ENCODE measurements around the gene DNAJC17. TPM values are rescaled to one million over a fixed set of nuclear protein-coding genes. Genes with fewer than 3 reads are reported as not detected.
A peak's percentile ranks its signal among the peaks of the same experiment; 100 is the strongest.

Gene DNAJC17
- total and polyA plus RNA-seq, 2 experiments from 2014 or later = 36.5 to 53.9 TPM

DNA sequence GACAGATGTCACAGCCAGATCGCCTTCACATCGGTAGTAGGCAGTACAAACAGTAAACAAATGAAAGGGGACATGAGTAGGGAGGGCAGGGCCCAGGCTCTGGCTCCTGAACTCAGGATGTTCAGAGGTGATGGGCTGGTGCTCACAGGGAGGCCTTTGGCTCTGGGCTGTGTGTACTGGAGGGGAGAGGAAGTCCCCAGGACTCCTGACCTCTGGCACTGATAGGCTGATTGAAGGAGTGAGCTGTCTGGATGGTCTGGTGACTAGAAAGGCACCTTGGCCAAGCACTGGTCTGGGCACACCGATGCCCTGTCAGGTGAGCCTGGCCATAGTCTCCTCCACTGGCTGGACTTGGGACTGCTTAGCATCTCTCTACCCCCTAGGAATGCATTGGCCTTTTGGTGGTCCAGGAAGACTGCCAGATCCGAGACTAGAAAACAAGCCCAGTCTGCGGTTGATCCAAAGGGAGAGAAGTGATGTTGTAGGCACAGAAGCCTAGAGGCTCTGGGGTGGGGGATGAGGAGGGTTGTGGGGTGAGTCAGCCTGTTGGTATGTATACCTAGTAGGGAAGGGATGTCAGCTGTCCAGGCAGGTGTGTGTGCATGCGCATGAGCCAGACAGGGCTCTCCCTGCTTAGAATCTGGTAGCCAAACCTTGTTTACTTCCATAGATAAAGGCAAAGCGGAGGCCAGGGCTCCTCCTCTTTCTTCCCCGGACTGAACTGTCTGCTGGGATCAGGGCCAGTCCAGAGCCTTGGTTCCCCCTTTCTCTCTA lies 38.4 kb upstream of the DNAJC17 start:
- WGBS (ENCODE audit: low lambda C conversion rate, missing lambda C conversion rate) = 60% methylated on average over 8 of the region's 8 CpGs
- Histone ChIP-seq H3K4me3 (peak overlapping the region; percentile 69), H3K4me2 (peak overlapping the region; percentile 90), H2AFZ (no peak overlapping the region), H4K20me1 (ENCODE audit: insufficient read depth, poor library complexity, severe bottlenecking) (no peaks in the 10 kb centered on the region), H3K4me1 (ENCODE audit: insufficient read depth) (peaks cover 8% of the 10 kb centered on the region), H3K27me3 (no peaks in the 10 kb centered on the region), H3K36me3 (replicated peaks; ENCODE audit: insufficient read depth, low read depth) (no peaks in the 10 kb centered on the region), H3K79me2 (peaks cover 64% of the 10 kb centered on the region), H3K27ac (peak overlapping the region; percentile 97), H3K9me3 (ENCODE audit: low read depth) (no peaks in the 10 kb centered on the region), H3K9me2 (replicated peaks; ENCODE audit: insufficient read depth) (no peaks in the 10 kb centered on the region)
- TF ChIP-seq, protein P1, sequence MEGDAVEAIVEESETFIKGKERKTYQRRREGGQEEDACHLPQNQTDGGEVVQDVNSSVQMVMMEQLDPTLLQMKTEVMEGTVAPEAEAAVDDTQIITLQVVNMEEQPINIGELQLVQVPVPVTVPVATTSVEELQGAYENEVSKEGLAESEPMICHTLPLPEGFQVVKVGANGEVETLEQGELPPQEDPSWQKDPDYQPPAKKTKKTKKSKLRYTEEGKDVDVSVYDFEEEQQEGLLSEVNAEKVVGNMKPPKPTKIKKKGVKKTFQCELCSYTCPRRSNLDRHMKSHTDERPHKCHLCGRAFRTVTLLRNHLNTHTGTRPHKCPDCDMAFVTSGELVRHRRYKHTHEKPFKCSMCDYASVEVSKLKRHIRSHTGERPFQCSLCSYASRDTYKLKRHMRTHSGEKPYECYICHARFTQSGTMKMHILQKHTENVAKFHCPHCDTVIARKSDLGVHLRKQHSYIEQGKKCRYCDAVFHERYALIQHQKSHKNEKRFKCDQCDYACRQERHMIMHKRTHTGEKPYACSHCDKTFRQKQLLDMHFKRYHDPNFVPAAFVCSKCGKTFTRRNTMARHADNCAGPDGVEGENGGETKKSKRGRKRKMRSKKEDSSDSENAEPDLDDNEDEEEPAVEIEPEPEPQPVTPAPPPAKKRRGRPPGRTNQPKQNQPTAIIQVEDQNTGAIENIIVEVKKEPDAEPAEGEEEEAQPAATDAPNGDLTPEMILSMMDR (IDR thresholded peaks at IDR 0.05; ENCODE audit: poor library complexity) = no peak
- TF ChIP-seq EZH2 (IDR thresholded peaks at IDR 0.05; ENCODE audit: borderline replicate concordance) (no peak), EZH2phosphoT487 (IDR thresholded peaks at IDR 0.05; ENCODE audit: low read depth, severe bottlenecking, unreplicated experiment) (no peak)
- peak; percentile 93 for DNase-seq (ENCODE audit: low spot score)

DNA sequence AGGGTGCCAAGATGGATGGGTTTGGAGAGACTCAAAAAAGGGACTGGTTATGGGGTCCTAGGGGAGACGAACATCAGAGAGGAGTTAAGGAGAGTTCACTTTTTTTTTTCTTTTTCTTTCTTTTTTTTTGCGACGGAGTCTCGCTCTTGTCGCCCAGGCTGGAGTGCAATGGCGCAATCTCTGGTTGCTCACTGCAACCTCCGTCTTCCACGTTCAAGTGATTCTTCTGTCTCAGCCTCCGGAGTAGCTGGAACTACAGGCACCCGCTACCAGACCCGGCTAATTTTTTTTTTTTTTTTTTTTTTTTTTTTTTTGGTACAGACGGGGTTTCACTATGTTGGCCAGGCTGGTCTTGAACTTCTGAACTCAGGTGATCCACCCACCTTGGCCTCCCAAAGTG lies 37.8 kb upstream of the DNAJC17 start:
- Histone ChIP-seq H3K9me3 (ENCODE audit: low read depth) (no peaks in the 10 kb centered on the region), H3K4me1 (ENCODE audit: insufficient read depth) (peaks cover 8% of the 10 kb centered on the region), H3K27ac (peak overlapping the region; percentile 96), H3K4me2 (peak overlapping the region; percentile 90), H3K9me2 (replicated peaks; ENCODE audit: insufficient read depth) (no peaks in the 10 kb centered on the region), H2AFZ (peak overlapping the region; percentile 83), H3K79me2 (peaks cover 58% of the 10 kb centered on the region), H4K20me1 (ENCODE audit: insufficient read depth, poor library complexity, severe bottlenecking) (no peaks in the 10 kb centered on the region), H3K36me3 (replicated peaks; ENCODE audit: insufficient read depth, low read depth) (no peaks in the 10 kb centered on the region), H3K4me3 (peak overlapping the region; percentile 69), H3K27me3 (no peaks in the 10 kb centered on the region)
- 42% methylated on average over 12 of the region's 12 CpGs for WGBS (ENCODE audit: low lambda C conversion rate, missing lambda C conversion rate)
- peak; percentile 4 for DNase-seq (ENCODE audit: low spot score)
- TF ChIP-seq EZH2 (IDR thresholded peaks at IDR 0.05; ENCODE audit: borderline replicate concordance) (no peak), EZH2phosphoT487 (IDR thresholded peaks at IDR 0.05; ENCODE audit: low read depth, severe bottlenecking, unreplicated experiment) (no peak)
- TF ChIP-seq, protein P1 (IDR thresholded peaks at IDR 0.05; ENCODE audit: poor library complexity) = no peak

DNA sequence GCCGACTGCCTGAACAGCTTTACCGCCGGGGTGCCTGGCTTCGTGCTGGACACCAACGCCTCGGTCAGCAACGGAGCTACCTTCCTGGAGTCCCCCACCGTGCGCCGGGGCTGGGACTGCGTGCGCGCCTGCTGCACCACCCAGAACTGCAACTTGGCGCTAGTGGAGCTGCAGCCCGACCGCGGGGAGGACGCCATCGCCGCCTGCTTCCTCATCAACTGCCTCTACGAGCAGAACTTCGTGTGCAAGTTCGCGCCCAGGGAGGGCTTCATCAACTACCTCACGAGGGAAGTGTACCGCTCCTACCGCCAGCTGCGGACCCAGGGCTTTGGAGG lies 37.4 kb upstream of the DNAJC17 start:
- H3K4me3 ChIP-seq = peak overlapping the region; percentile 69
- H3K79me2 ChIP-seq = peaks cover 54% of the 10 kb centered on the region
- H3K27ac ChIP-seq = peak overlapping the region; percentile 96
- 3% methylated on average over 28 of the region's 28 CpGs for WGBS (ENCODE audit: low lambda C conversion rate, missing lambda C conversion rate)
- peaks cover 8% of the 10 kb centered on the region for H3K4me1 ChIP-seq (ENCODE audit: insufficient read depth)
- H3K36me3 ChIP-seq (replicated peaks; ENCODE audit: insufficient read depth, low read depth) = no peaks in the 10 kb centered on the region
- DNase-seq (ENCODE audit: low spot score) = peak; percentile 50
- no peaks in the 10 kb centered on the region for H3K9me3 ChIP-seq (ENCODE audit: low read depth)
- no peaks in the 10 kb centered on the region for H3K27me3 ChIP-seq
- no peaks in the 10 kb centered on the region for H4K20me1 ChIP-seq (ENCODE audit: insufficient read depth, poor library complexity, severe bottlenecking)
- TF ChIP-seq EZH2phosphoT487 (IDR thresholded peaks at IDR 0.05; ENCODE audit: low read depth, severe bottlenecking, unreplicated experiment) = no peak
- peak; percentile 55 for TF ChIP-seq EZH2 (IDR thresholded peaks at IDR 0.05; ENCODE audit: borderline replicate concordance)
- peak overlapping the region; percentile 90 for H3K4me2 ChIP-seq
- H3K9me2 ChIP-seq (replicated peaks; ENCODE audit: insufficient read depth) = no peaks in the 10 kb centered on the region
- H2AFZ ChIP-seq = peak overlapping the region; percentile 83

DNA sequence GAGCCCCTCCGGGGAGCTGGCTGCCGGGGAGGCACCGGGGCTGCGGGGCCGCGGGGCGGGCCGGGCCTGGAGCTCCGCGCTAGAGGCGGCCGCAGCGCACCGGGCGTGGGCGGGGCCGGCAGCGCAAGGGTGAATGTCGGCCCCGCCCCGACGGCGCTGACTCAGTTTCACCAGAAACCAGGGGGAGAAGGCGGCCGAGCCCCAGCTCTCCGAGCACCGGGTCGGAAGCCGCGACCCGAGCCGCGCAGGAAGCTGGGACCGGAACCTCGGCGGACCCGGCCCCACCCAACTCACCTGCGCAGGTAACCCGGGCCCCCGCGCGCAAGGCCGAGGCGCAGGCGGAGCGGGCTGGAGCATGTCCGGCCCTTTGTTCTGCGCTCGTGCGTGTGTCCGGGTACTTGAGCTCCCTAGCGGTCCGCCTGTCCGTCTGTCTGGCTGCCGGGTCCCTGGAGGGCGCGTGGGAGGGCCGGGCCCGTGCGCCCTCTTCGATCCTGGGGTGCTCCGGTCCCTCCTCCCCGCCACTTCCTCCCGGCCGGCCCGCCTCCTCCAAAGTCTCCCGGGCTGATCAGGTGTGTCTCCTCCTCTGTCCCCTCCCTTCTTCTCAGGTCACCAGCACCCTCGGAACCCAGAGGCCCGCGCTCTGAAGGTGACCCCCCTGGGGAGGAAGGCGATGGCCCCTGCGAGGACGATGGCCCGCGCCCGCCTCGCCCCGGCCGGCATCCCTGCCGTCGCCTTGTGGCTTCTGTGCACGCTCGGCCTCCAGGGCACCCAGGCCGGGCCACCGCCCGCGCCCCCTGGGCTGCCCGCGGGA lies 36.8 kb upstream of the DNAJC17 start, which contains the start of gene SPINT1:
Gene SPINT1, plus strand, starts transcription at position 164 of the 811 bp plus-strand sequence. Its CDS starts 507 bp downstream, at position 671.
- peaks cover 48% of the 10 kb centered on the region for H3K79me2 ChIP-seq
- DNase-seq (ENCODE audit: low spot score) = peak; percentile 89
- WGBS (ENCODE audit: low lambda C conversion rate, missing lambda C conversion rate) = 3% methylated on average over 33 of the region's 89 CpGs

More for the DNA sequence above, 36.8 kb upstream of the DNAJC17 start, which contains the start of gene SPINT1:
- Histone ChIP-seq H3K9me2 (replicated peaks; ENCODE audit: insufficient read depth) (no peaks in the 10 kb centered on the region), H3K4me1 (ENCODE audit: insufficient read depth) (peaks cover 8% of the 10 kb centered on the region), H3K36me3 (replicated peaks; ENCODE audit: insufficient read depth, low read depth) (no peaks in the 10 kb centered on the region), H4K20me1 (ENCODE audit: insufficient read depth, poor library complexity, severe bottlenecking) (no peaks in the 10 kb centered on the region), H2AFZ (peak within 1 kb of the TSS; percentile 83), H3K27me3 (no peaks in the 10 kb centered on the region), H3K27ac (peak within 1 kb of the TSS; percentile 96), H3K4me3 (peak within 1 kb of the TSS; percentile 69), H3K4me2 (peak within 1 kb of the TSS; percentile 90), H3K9me3 (ENCODE audit: low read depth) (no peaks in the 10 kb centered on the region)
- TF ChIP-seq, protein P1 (IDR thresholded peaks at IDR 0.05; ENCODE audit: poor library complexity) = no peak
- TF ChIP-seq EZH2 (IDR thresholded peaks at IDR 0.05; ENCODE audit: borderline replicate concordance) = no peak
- no peak for TF ChIP-seq EZH2phosphoT487 (IDR thresholded peaks at IDR 0.05; ENCODE audit: low read depth, severe bottlenecking, unreplicated experiment)

All from hepatocyte (in vitro differentiated cells).